Heart left ventricle (tissue), 16 donors: ENCODE results near the gene LHX8. TPM values are rescaled to one million over a fixed set of nuclear protein-coding genes. Genes with fewer than 3 reads are reported as not detected.

ENCODE experiments used
- ATAC-seq, 4 donors: fragments of 200-7000 bp; cut with Tn5 transposase; one replicate each; pipeline ENCODE4 v1.9.1; 2020 to 2022; ENCODE audit warnings: moderate library complexity in 4 of 4, mild to moderate bottlenecking in 3 of 4, moderate number of reproducible peaks in 1 of 4
- DNase-seq, 5 donors: peaks; one replicate each; pipeline ENCODE4 v3.0.0-alpha.2; 2020
- H3K27ac ChIP-seq, 12 donors: fragments of 200-600 bp; sonication (generic) in 4 of 12; one replicate each; pipeline versions ENCODE4 v1.5.0 to v1.8.0; 2016 to 2022; ENCODE audit warnings: mild to moderate bottlenecking in 2 of 12
- H3K27me3 ChIP-seq, 9 donors: fragments of 200-600 bp; sonication (generic) in 2 of 9; one replicate each; pipeline versions ENCODE4 v1.5.1 to v1.8.0; 2016 to 2022; ENCODE audit warnings: mild to moderate bottlenecking in 3 of 9
- H3K36me3 ChIP-seq, 9 donors: fragments of 200-600 bp; sonication (generic) in 2 of 9; one replicate each; pipeline versions ENCODE4 v1.5.0 to v1.8.0; 2018 to 2022; ENCODE audit warnings: mild to moderate bottlenecking in 2 of 9
- H3K4me1 ChIP-seq, 12 donors: fragments of 200-600 bp; sonication (generic) in 4 of 12; one replicate each; pipeline versions ENCODE4 v1.5.0 to v1.8.0; 2016 to 2022; ENCODE audit warnings: mild to moderate bottlenecking in 3 of 12
- H3K4me3 ChIP-seq, 12 donors: fragments of 200-600 bp; sonication (generic) in 4 of 12; one replicate each; pipeline versions ENCODE4 v1.5.0 to v1.8.0; 2017 to 2022; ENCODE audit warnings: mild to moderate bottlenecking in 9 of 12, moderate library complexity in 4 of 12
- H3K9me3 ChIP-seq, 12 donors: fragments of 200-600 bp; sonication (generic) in 4 of 12; one replicate each; pipeline versions ENCODE4 v1.5.0 to v1.8.0; 2016 to 2022; ENCODE audit warnings: mild to moderate bottlenecking in 1 of 12
- POLR2A ChIP-seq, 2 donors: fragments of 450-650 bp; IDR thresholded peaks; one replicate each; pipeline ENCODE4 v1.6.1; 2017; ENCODE audit warnings: antibody characterized with exemption in 2 of 2, mild to moderate bottlenecking in 2 of 2, moderate library complexity in 2 of 2
- WGBS, 4 donors: extraction: QIAGEN DNeasy Blood & Tissue Kit in 2 of 4; methylation state at CpG; one replicate each; pipeline versions ENCODE4 v1.1.5 to v1.1.7; 2013 to 2018; 5-methylcytosine and 5-hydroxymethylcytosine counted together
- intact Hi-C, 10 donors: fragments of 100-400 bp; cut with DNase I; formaldehyde crosslinking; loops; one replicate each; pipeline versions ENCODE4 v1.11.1 to v1.14.2; 2022
- polyA plus RNA-seq, 2 donors: library from polyadenylated mRNA; stranded (reverse); fragments of 200-250 nt; gene quantifications; one replicate each; pipeline ENCODE4 v1.2.3, GENCODE V29; 2013
- total RNA-seq, 9 donors: library from RNA; depleted of rRNA in 2 of 9; stranded (reverse); fragments of >200 nt in 2 of 9; fragmentation: NEBNext Ultra II Directional in 3 of 9; extraction: Animal tissue kit (Norgen Biotek cat#: 25700) in 3 of 9; gene quantifications; one replicate each; pipeline versions ENCODE4 v1.1.0 to v1.2.4, GENCODE V29; 2016 to 2023
- TF ChIP-seq, protein P1 (sequence below), 12 donors: fragments of 200-600 bp; sonication (generic) in 4 of 12; IDR thresholded peaks; one replicate each; pipeline versions ENCODE4 v1.5.0 to v1.8.0; 2018 to 2022; ENCODE audit warnings: antibody characterized with exemption in 12 of 12, mild to moderate bottlenecking in 5 of 12
- donor health status: ischemic (EF 13 %, LVEDD 7.1; RV severe dilation, severe dysfunction).
- donor health status: healthy with polysubstance abuse.
- donor health status: DM: no; HTN: yes; CAD: no.
- donor health status: DM: no; HTN: no; CAD: no.
- donor health status: ischemic (EF 25% LVEDD 6.9; RV normal size, moderate dysfunction).
- donor health status: ischemic (EF 25% LVEDD 5.7; RV mildly dilated, moderate dysfunction).
- donor health status: healthy.
- donor health status: DM: yes; HTN: yes; CAD: no.
- donor health status: ischemic (EF 35%, LVEDD 5.7; RV mildly dilated, moderate dysfunction).
- donor health status: nonischemic (EF 11% LVEDD 7.7; RV severe dilation, severe dysfunction).
- donor health status: DM: yes; HTN: yes; CAD: no.
- donor health status: PGD.
- donor health status: ischemic (EF 29% LVEDD 5.4; RV normal size, mild dysfunction).
- donor health status: nonischemic (EF 23%, LVEDD 6.1; RV moderate dilation, normal function).

LHX8 gene
- total and polyA plus RNA-seq, 11 donors: not detected

DNA sequence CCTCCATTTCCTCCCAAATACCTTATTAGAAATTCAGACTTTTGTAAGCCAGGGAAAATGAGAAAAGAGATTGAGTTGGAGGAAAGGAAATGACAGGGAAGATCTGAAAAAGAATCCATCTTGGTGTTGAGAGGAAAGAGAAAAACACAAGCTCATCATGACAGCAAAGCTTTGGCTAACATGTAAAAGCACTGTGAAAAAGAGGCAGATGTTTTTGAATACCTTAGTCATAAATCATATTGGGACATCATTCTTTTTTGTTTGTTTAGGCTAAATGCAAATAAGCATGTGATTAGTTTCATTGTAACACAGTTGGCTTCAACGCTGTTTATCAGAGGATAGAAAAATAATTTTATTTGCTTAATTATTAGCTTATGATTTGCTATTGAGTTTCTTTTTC, 64.6 kb downstream of the LHX8 start:
- Histone ChIP-seq H3K4me1 (no peaks in the 10 kb centered on the region), H3K36me3 (no peaks in the 10 kb centered on the region), H3K9me3 (no peaks in the 10 kb centered on the region), H3K4me3 (no peak overlapping the region), H3K27ac (no peak overlapping the region), H3K27me3 (peaks cover 0 to 11% (median 0%) of the 10 kb centered on the region in 9 donors)
- TF ChIP-seq, protein P1, sequence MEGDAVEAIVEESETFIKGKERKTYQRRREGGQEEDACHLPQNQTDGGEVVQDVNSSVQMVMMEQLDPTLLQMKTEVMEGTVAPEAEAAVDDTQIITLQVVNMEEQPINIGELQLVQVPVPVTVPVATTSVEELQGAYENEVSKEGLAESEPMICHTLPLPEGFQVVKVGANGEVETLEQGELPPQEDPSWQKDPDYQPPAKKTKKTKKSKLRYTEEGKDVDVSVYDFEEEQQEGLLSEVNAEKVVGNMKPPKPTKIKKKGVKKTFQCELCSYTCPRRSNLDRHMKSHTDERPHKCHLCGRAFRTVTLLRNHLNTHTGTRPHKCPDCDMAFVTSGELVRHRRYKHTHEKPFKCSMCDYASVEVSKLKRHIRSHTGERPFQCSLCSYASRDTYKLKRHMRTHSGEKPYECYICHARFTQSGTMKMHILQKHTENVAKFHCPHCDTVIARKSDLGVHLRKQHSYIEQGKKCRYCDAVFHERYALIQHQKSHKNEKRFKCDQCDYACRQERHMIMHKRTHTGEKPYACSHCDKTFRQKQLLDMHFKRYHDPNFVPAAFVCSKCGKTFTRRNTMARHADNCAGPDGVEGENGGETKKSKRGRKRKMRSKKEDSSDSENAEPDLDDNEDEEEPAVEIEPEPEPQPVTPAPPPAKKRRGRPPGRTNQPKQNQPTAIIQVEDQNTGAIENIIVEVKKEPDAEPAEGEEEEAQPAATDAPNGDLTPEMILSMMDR (IDR thresholded peaks at IDR 0.05): no peak
- TF ChIP-seq POLR2A (IDR thresholded peaks at IDR 0.05): no peak
- DNase-seq (no peak), ATAC-seq (no peak)
- intact Hi-C loops: no loop called here
- WGBS, 4 donors: 86 to 92% (median 87%) methylated on average over 1 of the region's 1 CpG

DNA sequence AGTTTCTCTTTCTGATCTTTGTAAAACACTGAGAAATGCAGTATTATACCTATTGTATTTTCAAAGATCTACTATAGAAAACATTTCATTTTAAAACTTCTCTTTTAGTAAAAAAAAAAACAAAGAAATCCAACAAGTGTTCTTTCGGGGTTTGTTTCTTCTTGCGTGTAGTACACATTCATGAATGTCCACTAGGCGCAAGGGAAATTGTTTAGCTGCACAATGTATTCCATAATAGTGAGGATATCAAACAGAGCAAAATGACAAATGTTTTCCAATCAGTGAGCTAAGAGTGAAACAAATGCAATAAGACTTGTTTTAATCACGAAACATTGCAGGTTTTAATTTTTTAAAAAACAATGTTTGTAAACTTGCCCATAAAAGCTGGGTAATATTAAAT, 68.6 kb downstream of the LHX8 start:
- DNase-seq (no peak), ATAC-seq (no peak)
- TF ChIP-seq, protein P1 (IDR thresholded peaks at IDR 0.05): no peak
- TF ChIP-seq POLR2A (IDR thresholded peaks at IDR 0.05): no peak
- Histone ChIP-seq H3K36me3 (no peaks in the 10 kb centered on the region), H3K9me3 (no peaks in the 10 kb centered on the region), H3K27me3 (no peaks in the 10 kb centered on the region), H3K4me1 (no peaks in the 10 kb centered on the region), H3K27ac (no peak overlapping the region), H3K4me3 (no peak overlapping the region)
- 83 to 91% (median 89%) methylated on average over 4 of the region's 4 CpGs for WGBS, 4 donors
- intact Hi-C loops: loop anchor here in 7 of 10 donors (2.0 to 5.0 kb wide), 2 partner anchors 430 kb away; no protein-coding TSS in a partner anchor

- DNase-seq (no peak), ATAC-seq (no peak)
- Histone ChIP-seq H3K36me3 (no peaks in the 10 kb centered on the region), H3K4me1 (no peaks in the 10 kb centered on the region), H3K4me3 (no peak overlapping the region), H3K27me3 (no peaks in the 10 kb centered on the region), H3K9me3 (no peaks in the 10 kb centered on the region), H3K27ac (no peak overlapping the region)
- intact Hi-C loops: loop anchor here in 8 of 10 donors (2.0 to 5.0 kb wide), 2 partner anchors 431 kb away; no protein-coding TSS in a partner anchor
- 30 to 35% (median 33%) methylated on average over 8 of the region's 8 CpGs for WGBS, 4 donors
- TF ChIP-seq POLR2A (IDR thresholded peaks at IDR 0.05): no peak
- TF ChIP-seq, protein P1 (IDR thresholded peaks at IDR 0.05): peak; percentile 30 to 68 (median 56)
These were observed 69.5 kb downstream of the LHX8 start for GRCh38 chr1:75203415-75204277.

GRCh38 chr1:75208862-75209261, 74.7 kb downstream of the LHX8 start:
- no peaks in the 10 kb centered on the region for H3K4me1 ChIP-seq
- no peak for DNase-seq
- TF ChIP-seq, protein P1 (IDR thresholded peaks at IDR 0.05): no peak
- H3K4me3 ChIP-seq: no peak overlapping the region
- H3K27me3 ChIP-seq: no peaks in the 10 kb centered on the region
- no peaks in the 10 kb centered on the region for H3K36me3 ChIP-seq
- no peak overlapping the region for H3K27ac ChIP-seq
- ATAC-seq: no peak
- intact Hi-C loops: loop anchor here in 1 of 10 donors (5.0 kb wide), 1 partner anchor 437 kb away; no protein-coding TSS in a partner anchor
- no peaks in the 10 kb centered on the region for H3K9me3 ChIP-seq
